Measurements from ENCODE around the gene ODAD4. TPM values are rescaled to one million over a fixed set of nuclear protein-coding genes. Genes with fewer than 3 reads are reported as not detected.

The ODAD4 gene
- total RNA-seq, 1 donor from 2014 or later = 0.98 TPM

GRCh38 chr17:41937970-41938954, 7.8 kb downstream of the ODAD4 start:
- Mint-ChIP-seq H3K27ac (ENCODE audit: unreplicated experiment) (no peak overlapping the region), H3K9me3 (ENCODE audit: unreplicated experiment) (no peaks in the 10 kb centered on the region), H3K27me3 (ENCODE audit: low read depth, unreplicated experiment) (peaks cover 11% of the 10 kb centered on the region), H3K36me3 (ENCODE audit: low read depth, unreplicated experiment) (peaks cover 10% of the 10 kb centered on the region), H3K4me1 (ENCODE audit: low read depth, unreplicated experiment) (no peaks in the 10 kb centered on the region), H3K4me3 (ENCODE audit: unreplicated experiment) (no peak overlapping the region)
- H4K20me1 ChIP-seq (ENCODE audit: insufficient read depth, low read length) = no peaks in the 10 kb centered on the region
- no peak for TF ChIP-seq EZH2 (IDR thresholded peaks at IDR 0.05; ENCODE audit: insufficient read depth, low read length)
- TF ChIP-seq CTCF (IDR thresholded peaks at IDR 0.05; ENCODE audit: insufficient read depth, low read depth, low read length) = no peak
- H3K4me1 ChIP-seq (ENCODE audit: insufficient read depth, low read length) = no peaks in the 10 kb centered on the region
- no peak overlapping the region for H3K27ac ChIP-seq (ENCODE audit: low read depth, low read length)
- H3K79me2 ChIP-seq (ENCODE audit: insufficient read depth, low read length) = no peaks in the 10 kb centered on the region
- H3K36me3 ChIP-seq (ENCODE audit: insufficient read depth, low read length) = no peaks in the 10 kb centered on the region
- no peak overlapping the region for H2AFZ ChIP-seq (ENCODE audit: low read depth, low read length)
- no peak for DNase-seq (ENCODE audit: low read depth)
- H3K4me2 ChIP-seq (ENCODE audit: low read length) = no peak overlapping the region
- H3K4me3 ChIP-seq (ENCODE audit: insufficient read depth, low read depth, low read length) = no peak overlapping the region
- H3K9me3 ChIP-seq (ENCODE audit: insufficient read depth, low read depth, low read length) = no peaks in the 10 kb centered on the region
- FAIRE-seq = no peak
- no peaks in the 10 kb centered on the region for H3K27me3 ChIP-seq (ENCODE audit: insufficient read depth, low read length)
- no peak overlapping the region for H3K9ac ChIP-seq (ENCODE audit: low read length)

GRCh38 chr17:41939044-41939692, 8.8 kb downstream of the ODAD4 start:
- no peak overlapping the region for H3K27ac Mint-ChIP-seq (ENCODE audit: unreplicated experiment)
- no peak overlapping the region for H3K27ac ChIP-seq (ENCODE audit: low read depth, low read length)
- no peak overlapping the region for H3K4me3 ChIP-seq (ENCODE audit: insufficient read depth, low read depth, low read length)
- H3K36me3 ChIP-seq (ENCODE audit: insufficient read depth, low read length) = no peaks in the 10 kb centered on the region
- peaks cover 11% of the 10 kb centered on the region for H3K27me3 Mint-ChIP-seq (ENCODE audit: low read depth, unreplicated experiment)
- FAIRE-seq = no peak
- TF ChIP-seq CTCF (IDR thresholded peaks at IDR 0.05; ENCODE audit: insufficient read depth, low read depth, low read length) = no peak
- TF ChIP-seq EZH2 (IDR thresholded peaks at IDR 0.05; ENCODE audit: insufficient read depth, low read length) = no peak
- H3K27me3 ChIP-seq (ENCODE audit: insufficient read depth, low read length) = no peaks in the 10 kb centered on the region
- H2AFZ ChIP-seq (ENCODE audit: low read depth, low read length) = no peak overlapping the region
- no peaks in the 10 kb centered on the region for H3K4me1 Mint-ChIP-seq (ENCODE audit: low read depth, unreplicated experiment)
- H3K9ac ChIP-seq (ENCODE audit: low read length) = no peak overlapping the region
- H3K9me3 ChIP-seq (ENCODE audit: insufficient read depth, low read depth, low read length) = no peaks in the 10 kb centered on the region
- H4K20me1 ChIP-seq (ENCODE audit: insufficient read depth, low read length) = no peaks in the 10 kb centered on the region
- no peaks in the 10 kb centered on the region for H3K9me3 Mint-ChIP-seq (ENCODE audit: unreplicated experiment)
- peaks cover 10% of the 10 kb centered on the region for H3K36me3 Mint-ChIP-seq (ENCODE audit: low read depth, unreplicated experiment)
- no peaks in the 10 kb centered on the region for H3K79me2 ChIP-seq (ENCODE audit: insufficient read depth, low read length)
- no peaks in the 10 kb centered on the region for H3K4me1 ChIP-seq (ENCODE audit: insufficient read depth, low read length)
- H3K4me3 Mint-ChIP-seq (ENCODE audit: unreplicated experiment) = no peak overlapping the region
- DNase-seq (ENCODE audit: low read depth) = no peak
- no peak overlapping the region for H3K4me2 ChIP-seq (ENCODE audit: low read length)
